Astrocyte of the cerebellum (primary cell): ENCODE measurements around the gene VKORC1.
A peak's percentile ranks its signal among the peaks of the same experiment; 100 is the strongest.

Experiments
- DNase-seq: peaks from one replicate; pipeline ENCODE4 v3.0.0-alpha.2; 2011; ENCODE audit warnings: low read depth
- H3K4me3 ChIP-seq: 2 replicates; pipeline ENCODE4 v1.5.1; 2011; ENCODE audit warnings: mild to moderate bottlenecking, low read depth, low read length, moderate library complexity
- CTCF ChIP-seq: IDR thresholded peaks from 2 replicates; pipeline ENCODE4 v1.5.1; 2012; ENCODE audit warnings: low read length, low read depth, moderate library complexity, mild to moderate bottlenecking; ENCODE audit errors: missing control alignments
- in situ Hi-C: cut with HindIII; loops from 2 replicates; pipeline ENCODE4 v1.10.0; 2017; ENCODE audit warnings: low sequenced_read_pairs

VKORC1 gene

GRCh38 chr16:31063495-31063842 is 31.1 kb downstream of the VKORC1 start:
- TF ChIP-seq CTCF: no peak
- in situ Hi-C loops: loop anchor here (5.0 to 25.0 kb wide), 2 partner anchors 61 to 126 kb away; partner anchors contain the start of gene ORAI3
- no peak for DNase-seq
- no peak overlapping the region for H3K4me3 ChIP-seq

- no peak for DNase-seq
- in situ Hi-C loops: loop anchor here (5.0 to 25.0 kb wide), 2 partner anchors 60 to 125 kb away; partner anchors contain the start of gene ORAI3
- TF ChIP-seq CTCF: no peak
- H3K4me3 ChIP-seq: no peak overlapping the region
Measured at GRCh38 chr16:31061813-31062440, 32.7 kb downstream of the VKORC1 start.

GRCh38 chr16:31061126-31061812 is 33.3 kb downstream of the VKORC1 start:
- no peak for TF ChIP-seq CTCF
- in situ Hi-C loops: loop anchor here (5.0 to 25.0 kb wide), 2 partner anchors 59 to 124 kb away; partner anchors contain the start of gene ORAI3
- DNase-seq: no peak
- H3K4me3 ChIP-seq: no peak overlapping the region

GRCh38 chr16:31055613-31056012 is 39.0 kb downstream of the VKORC1 start:
- no peak overlapping the region for H3K4me3 ChIP-seq
- in situ Hi-C loops: loop anchor here (25.0 kb wide), 1 partner anchor 118 kb away; the partner anchor contains the start of gene ORAI3
- no peak for DNase-seq
- TF ChIP-seq CTCF: no peak

GRCh38 chr16:31052114-31052513 is 42.5 kb downstream of the VKORC1 start:
- H3K4me3 ChIP-seq: no peak overlapping the region
- in situ Hi-C loops: loop anchor here (25.0 kb wide), 1 partner anchor 115 kb away; the partner anchor contains the start of gene ORAI3
- no peak for TF ChIP-seq CTCF
- DNase-seq: peak; percentile 44

- DNase-seq: no peak
Measured at GRCh38 chr16:31050280-31051030, 44.1 kb downstream of the VKORC1 start.

More at GRCh38 chr16:31050280-31051030, 44.1 kb downstream of the VKORC1 start:
- H3K4me3 ChIP-seq: no peak overlapping the region
- no peak for TF ChIP-seq CTCF
- in situ Hi-C loops: loop anchor here (25.0 kb wide), 1 partner anchor 113 kb away; the partner anchor contains the start of gene ORAI3
